GM19372 (cell line): Measurements from ENCODE around the gene GJA8.
"Not testable (repeated sequence)": the region's sequence is repeated elsewhere in the genome, so short reads cannot be mapped to it uniquely, and the experiment has no call there.

Experiments used
- ATAC-seq: cut with Tn5 transposase; IDR thresholded peaks from one replicate; pipeline ENCODE4 v1.9.1; 2021; ENCODE audit warnings: mild to moderate bottlenecking, low read depth, moderate library complexity; ENCODE audit not compliant: unreplicated experiment

GJA8 gene

GRCh38 chr1:147902253-147902845 lies at the start of gene GJA8:
Gene GJA8 (plus strand): TSS chr1:147902795. CDS start chr1:147907956, 5,161 bp downstream.
- no peak for ATAC-seq

DNA sequence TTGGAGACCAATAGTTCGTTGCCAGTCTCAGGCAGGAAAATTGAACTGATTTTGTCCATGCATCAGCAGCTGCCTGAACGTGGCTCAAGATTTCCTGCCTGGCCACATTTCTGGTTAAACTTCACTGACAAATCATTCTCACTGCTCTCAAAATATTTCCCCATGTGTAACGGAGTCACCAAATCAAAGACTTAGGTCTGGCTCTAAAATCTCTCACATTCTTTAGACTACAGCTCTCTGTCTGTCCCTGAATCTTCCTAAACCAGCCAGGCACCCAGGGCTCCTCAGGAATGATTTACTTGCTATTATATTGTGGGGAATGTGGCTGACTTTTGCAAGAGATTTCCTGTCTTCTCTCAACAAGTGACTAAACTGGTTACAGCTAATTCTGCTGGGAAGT lies 49.2 kb upstream of the GJA8 start:
- ATAC-seq = no peak

GRCh38 chr1:147854989-147855388 lies 47.6 kb upstream of the GJA8 start:
- not testable (repeated sequence) for ATAC-seq

DNA sequence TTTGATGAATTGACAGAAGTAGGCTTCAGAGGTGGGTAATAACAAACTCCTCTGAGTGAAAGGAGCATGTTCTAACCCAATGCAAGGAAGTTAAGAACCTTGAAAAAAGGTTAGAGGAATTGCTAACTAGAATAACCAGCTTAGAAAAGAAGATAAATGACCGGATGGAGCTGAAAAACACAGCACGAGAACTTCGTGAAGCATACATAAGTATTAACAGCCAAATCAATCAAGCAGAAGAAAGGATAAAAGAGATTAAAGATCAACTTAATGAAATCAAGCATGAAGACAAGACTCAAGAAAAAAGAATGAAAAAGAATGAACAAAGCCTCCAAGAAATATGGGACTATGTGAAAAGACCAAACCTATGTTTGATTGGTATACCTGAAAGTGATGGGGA lies 46.6 kb upstream of the GJA8 start:
- not testable (repeated sequence) for ATAC-seq

DNA sequence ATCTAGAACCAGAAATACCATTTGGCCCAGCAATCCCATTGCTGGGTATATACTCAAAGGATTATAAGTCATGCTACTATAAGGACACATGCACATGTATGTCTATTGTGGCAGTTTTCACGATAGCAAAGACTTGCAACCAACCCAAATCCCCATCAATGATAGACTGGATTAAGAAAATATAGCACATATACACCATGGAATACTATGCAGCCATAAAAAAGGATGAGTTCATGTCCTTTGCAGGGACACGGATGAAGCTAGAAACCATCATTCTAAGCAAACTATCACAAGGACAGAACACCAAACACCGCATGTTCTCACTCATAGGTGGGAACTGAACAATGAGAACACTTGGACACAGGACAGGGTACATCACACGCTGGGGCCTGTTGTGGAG lies 35.4 kb upstream of the GJA8 start:
- not testable (repeated sequence) for ATAC-seq

GRCh38 chr1:147878022-147878421 lies 24.6 kb upstream of the GJA8 start:
- no peak for ATAC-seq

- ATAC-seq = no peak
Measured at GRCh38 chr1:147879911-147880310, 22.7 kb upstream of the GJA8 start.

DNA sequence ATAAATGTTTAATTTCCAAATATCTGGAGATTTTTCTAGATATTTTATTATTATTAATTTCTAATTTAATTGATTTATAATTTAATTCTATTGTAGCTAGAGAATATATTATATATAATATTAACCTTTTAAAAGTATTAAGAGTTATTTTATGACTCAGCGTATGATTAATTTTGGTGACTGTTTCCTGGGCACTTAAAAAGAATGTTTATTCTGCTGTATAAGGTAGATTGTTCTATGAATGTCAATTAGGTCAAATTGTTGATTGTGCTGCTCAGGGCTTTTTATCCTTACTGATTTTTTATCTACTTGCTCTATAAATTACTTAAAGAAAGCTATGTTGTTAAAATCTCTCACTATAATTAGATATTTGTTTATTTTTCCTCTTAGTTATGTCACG lies 20.1 kb upstream of the GJA8 start:
- no peak for ATAC-seq

DNA sequence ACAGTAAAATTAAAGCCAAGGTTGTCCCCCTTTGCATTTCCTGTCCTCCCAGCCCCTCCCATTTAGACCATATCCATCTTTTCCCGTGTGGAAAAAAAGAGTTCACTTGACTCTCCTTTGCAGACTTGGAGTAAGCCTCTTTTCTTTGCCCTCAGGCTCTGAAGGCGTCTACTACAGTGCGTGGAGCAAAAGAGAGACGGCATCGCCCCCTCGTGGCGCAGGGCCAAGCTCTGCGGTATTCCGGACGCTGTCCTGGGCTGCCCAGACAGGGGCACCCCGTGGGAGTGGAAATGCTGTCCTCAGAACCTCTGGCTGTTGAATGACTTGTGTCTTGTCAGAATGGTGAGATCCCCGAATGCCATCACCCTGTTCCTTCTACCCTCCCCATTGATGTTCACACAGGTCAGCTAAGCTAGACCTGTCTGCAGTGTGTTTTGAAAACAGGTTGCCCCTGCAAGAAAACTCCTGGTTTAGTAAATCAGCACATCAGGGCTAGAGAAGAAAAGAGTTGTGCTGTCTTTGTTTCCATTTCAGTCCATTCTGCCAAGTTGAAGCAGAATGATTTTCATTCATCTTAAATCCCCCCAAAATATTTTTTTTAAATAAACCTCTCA lies 12.3 kb upstream of the GJA8 start:
- no peak for ATAC-seq

- no peak for ATAC-seq
Measured at GRCh38 chr1:147891088-147891487, 11.5 kb upstream of the GJA8 start.

DNA sequence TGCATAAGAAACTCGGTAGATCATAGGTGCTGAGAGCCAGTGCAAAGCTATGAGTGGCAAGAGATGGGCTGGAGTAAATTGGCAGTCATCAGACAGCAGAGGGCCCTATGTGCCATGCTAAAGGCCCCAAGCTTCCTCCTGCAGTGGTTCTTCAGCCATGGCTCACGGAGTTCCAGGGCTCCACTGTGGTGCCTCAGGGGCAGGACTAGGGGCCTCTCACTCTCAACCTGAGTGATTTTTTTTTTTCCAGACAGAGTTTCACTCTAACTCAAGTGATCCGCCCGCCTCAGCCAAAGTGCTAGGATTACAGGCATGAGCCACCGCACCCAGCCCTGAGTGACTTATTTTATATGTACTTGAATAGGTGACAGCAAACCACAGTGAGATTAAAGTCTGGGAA lies 10.4 kb upstream of the GJA8 start:
- ATAC-seq = no peak

GRCh38 chr1:147892731-147893214 lies 9.8 kb upstream of the GJA8 start:
- no peak for ATAC-seq

DNA sequence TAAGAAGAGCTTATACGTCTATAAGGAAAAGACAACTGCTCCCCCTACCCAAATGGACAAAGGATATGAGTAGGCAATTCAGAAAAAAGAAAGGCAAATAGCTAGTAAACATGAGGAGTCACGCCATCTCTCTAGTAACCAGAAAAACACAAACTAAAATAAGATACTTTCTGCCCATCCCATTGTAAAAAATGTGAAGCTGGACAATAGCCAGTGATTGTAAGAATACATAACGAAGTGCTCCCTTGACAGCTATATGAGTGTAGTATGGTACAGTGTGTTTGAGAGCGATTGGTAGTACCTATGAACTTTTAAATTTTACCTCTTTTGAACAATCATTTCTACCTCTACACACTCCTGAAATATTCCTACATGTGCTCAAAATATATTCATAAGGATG lies 7.5 kb upstream of the GJA8 start:
- ATAC-seq = no peak

DNA sequence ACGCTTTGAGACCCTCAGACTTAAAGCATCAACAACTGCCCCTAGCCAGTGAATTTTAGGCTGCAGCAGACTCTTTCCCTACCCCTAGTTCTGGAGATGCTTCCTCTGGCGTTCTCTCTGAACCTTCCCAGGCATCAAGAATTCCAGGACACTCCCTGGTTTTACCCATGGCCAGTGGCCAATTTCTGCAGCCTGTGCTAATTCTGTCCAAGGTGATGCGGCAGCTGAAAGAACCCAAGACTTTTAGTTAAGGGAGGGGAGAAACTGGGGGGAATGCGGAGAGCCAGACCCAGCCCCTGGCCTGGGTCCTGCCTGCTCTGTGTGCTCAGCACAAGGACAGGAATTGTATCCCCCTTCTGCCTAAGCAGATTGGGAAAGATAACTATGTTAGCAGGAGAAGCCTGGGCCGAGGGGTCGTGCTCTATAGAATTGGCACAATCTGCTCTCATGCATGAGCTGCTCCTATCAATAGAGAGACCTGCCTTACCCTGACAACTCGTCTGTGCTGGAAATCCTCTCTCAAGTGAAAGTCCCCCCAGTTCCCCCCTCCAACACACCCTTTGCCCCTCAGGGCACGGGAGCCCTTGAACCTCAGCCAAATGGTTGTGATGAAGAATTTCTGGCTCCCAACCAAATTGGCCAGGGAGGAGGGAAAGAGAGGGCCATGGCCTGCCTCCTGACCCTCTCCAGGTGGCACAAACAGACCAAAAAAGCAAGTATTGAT lies 5.4 kb upstream of the GJA8 start:
- ATAC-seq = no peak

DNA sequence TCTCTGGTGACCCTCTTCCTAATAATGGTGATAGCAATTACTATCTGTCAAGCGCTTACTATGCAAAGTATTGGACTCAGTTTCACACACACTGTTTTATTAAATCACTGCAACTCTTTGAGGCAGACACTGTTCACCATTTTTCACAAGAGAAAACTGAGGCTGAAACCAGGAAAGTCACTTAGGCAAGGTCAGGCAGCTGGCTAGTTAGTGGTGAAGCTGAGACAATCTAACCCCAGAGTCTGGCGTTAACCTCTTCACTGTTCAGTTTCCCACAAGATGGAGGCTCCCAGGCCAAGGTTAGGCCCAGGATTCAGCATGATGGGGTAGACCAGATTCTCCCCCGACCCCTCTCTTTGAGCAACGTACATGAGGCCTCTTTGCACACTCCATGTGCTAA lies 4.8 kb upstream of the GJA8 start:
- ATAC-seq = no peak

DNA sequence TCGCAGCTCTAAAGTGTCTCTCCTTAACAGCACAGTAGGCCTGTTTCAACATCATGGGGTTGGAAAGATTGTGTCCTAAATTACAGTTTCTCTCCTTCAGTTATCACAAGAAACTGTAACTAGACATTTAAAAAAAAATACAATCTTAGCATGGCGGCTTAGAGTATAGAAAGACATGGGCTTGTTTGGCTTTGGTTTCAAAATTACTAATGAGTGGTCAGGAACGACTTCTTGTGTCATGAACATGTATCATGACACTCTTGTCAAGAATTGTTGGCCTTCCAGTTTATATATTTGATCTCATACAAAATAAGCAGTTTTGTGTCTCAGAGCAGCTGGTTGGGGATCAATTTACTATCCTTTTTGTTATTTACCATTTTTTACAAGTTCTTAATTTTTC lies 2.1 kb downstream of the GJA8 start:
- ATAC-seq = no peak

DNA sequence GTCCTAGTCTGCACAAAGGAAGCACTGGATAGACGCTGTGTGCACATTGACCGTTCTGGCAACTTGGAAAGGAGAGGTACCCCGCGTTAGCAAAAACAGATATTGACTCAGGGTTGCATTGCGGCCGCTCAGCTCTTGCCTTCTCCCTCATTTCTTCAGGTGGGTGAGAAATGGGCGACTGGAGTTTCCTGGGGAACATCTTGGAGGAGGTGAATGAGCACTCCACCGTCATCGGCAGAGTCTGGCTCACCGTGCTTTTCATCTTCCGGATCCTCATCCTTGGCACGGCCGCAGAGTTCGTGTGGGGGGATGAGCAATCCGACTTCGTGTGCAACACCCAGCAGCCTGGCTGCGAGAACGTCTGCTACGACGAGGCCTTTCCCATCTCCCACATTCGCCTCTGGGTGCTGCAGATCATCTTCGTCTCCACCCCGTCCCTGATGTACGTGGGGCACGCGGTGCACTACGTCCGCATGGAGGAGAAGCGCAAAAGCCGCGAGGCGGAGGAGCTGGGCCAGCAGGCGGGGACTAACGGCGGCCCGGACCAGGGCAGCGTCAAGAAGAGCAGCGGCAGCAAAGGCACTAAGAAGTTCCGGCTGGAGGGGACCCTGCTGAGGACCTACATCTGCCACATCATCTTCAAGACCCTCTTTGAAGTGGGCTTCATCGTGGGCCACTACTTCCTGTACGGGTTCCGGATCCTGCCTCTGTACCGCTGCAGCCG lies 5.4 kb downstream of the GJA8 start:
- no peak for ATAC-seq

GRCh38 chr1:147912553-147912952 lies 10.0 kb downstream of the GJA8 start:
- ATAC-seq = no peak

DNA sequence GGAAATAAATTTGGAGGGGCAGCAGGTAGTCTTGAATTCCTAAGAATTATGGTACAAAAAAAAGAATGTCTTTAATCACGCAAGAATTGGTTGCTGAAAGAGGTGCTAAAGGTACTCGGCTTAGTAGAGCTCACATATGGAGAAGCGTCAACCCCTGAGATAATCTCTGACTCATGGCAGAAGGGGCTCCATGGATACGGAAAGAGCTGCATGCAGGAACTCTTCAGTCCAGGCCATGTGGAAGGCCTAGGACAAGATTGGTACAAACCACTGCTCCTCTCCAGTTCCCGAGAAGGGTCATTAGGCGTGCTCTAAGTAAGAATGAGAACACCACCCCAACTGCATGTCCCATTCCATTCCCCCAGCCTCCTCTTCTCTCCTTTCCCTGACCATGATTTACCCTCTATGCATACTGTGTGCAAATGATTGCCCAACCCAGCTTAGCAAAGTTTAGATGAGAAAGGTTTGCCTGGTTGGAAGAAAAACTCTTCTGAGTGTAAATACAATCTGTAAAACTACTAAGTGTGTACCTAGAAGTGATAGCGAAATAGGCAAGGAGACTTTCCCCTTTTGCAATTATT lies 10.9 kb downstream of the GJA8 start:
- ATAC-seq = no peak

GRCh38 chr1:147919896-147920295 lies 17.3 kb downstream of the GJA8 start:
- ATAC-seq = no peak

DNA sequence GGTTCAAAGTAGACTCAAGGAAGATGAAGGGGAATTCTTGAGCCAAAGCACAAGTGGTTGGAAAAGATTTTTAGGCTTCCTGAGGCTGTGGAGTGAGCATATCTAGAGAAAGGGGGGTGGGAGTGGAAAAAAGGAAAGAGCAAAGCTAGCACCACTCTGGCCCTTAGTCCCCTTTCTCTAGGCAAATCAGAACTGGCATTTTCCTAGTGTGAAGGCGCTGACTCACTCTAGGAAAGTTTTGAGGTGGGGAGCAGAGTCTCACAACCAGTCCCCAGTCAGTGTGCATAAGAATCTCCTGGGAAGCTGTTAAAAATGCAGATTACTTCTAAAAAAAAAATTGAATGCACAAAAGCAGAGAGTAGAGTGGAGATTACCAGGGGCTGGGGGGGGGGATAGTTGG lies 22.2 kb downstream of the GJA8 start:
- no peak for ATAC-seq
